Lower leg skin (tissue), 4 donors: ENCODE results near the gene ZSCAN12. TPM values are rescaled to one million over a fixed set of nuclear protein-coding genes. Genes with fewer than 3 reads are reported as not detected.

Experiments
- DNase-seq, 2 donors: peaks; one replicate each; pipeline ENCODE4 v3.0.0-alpha.2; 2019; ENCODE audit warnings: low spot score in 2 of 2
- H3K4me3 ChIP-seq: fragments of 200-600 bp; sonication (generic); 2 replicates; pipeline ENCODE4 v1.5.1; 2017; ENCODE audit warnings: mild to moderate bottlenecking, low read depth; ENCODE audit not compliant: poor library complexity, severe bottlenecking
- POLR2A ChIP-seq, 2 donors: fragments of 450-650 bp; IDR thresholded peaks; one replicate each; pipeline ENCODE4 v1.6.1; 2016 to 2017; ENCODE audit warnings: antibody characterized with exemption in 2 of 2, mild to moderate bottlenecking in 1 of 2, moderate library complexity in 1 of 2
- WGBS, 2 donors: methylation state at CpG; one replicate each; pipeline ENCODE4 v1.1.5; 2018; 5-methylcytosine and 5-hydroxymethylcytosine counted together
- intact Hi-C: fragments of 100-400 bp; cut with DNase I; formaldehyde crosslinking; loops from one replicate; pipeline ENCODE4 v1.15.0; 2023; ENCODE audit warnings: low total_unique reads
- total RNA-seq, 4 donors: library from RNA; depleted of rRNA; stranded (reverse); fragments of >200 nt; gene quantifications; one replicate each; pipeline ENCODE4 v1.1.0, GENCODE V29; 2016
- TF ChIP-seq, protein P1 (sequence below), 3 donors: fragments of 450-650 bp; IDR thresholded peaks; one replicate each; pipeline ENCODE4 v1.5.1; 2016; ENCODE audit warnings: antibody characterized with exemption in 3 of 3, mild to moderate bottlenecking in 3 of 3, moderate library complexity in 2 of 3

The ZSCAN12 gene
- total RNA-seq, 4 donors from 2014 or later = 2.7 to 5.5 (median 4.0) TPM

GRCh38 chr6:28349344-28349891, 50.1 kb downstream of the ZSCAN12 start:
- TF ChIP-seq, protein P1, sequence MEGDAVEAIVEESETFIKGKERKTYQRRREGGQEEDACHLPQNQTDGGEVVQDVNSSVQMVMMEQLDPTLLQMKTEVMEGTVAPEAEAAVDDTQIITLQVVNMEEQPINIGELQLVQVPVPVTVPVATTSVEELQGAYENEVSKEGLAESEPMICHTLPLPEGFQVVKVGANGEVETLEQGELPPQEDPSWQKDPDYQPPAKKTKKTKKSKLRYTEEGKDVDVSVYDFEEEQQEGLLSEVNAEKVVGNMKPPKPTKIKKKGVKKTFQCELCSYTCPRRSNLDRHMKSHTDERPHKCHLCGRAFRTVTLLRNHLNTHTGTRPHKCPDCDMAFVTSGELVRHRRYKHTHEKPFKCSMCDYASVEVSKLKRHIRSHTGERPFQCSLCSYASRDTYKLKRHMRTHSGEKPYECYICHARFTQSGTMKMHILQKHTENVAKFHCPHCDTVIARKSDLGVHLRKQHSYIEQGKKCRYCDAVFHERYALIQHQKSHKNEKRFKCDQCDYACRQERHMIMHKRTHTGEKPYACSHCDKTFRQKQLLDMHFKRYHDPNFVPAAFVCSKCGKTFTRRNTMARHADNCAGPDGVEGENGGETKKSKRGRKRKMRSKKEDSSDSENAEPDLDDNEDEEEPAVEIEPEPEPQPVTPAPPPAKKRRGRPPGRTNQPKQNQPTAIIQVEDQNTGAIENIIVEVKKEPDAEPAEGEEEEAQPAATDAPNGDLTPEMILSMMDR (IDR thresholded peaks at IDR 0.05) = no peak
- TF ChIP-seq POLR2A (IDR thresholded peaks at IDR 0.05) = no peak
- intact Hi-C loops = no loop called here
- 0 to 1% methylated on average over 9 of the region's 9 CpGs for WGBS, 2 donors
- DNase-seq = no peak
- peak overlapping the region; percentile 78 for H3K4me3 ChIP-seq

DNA sequence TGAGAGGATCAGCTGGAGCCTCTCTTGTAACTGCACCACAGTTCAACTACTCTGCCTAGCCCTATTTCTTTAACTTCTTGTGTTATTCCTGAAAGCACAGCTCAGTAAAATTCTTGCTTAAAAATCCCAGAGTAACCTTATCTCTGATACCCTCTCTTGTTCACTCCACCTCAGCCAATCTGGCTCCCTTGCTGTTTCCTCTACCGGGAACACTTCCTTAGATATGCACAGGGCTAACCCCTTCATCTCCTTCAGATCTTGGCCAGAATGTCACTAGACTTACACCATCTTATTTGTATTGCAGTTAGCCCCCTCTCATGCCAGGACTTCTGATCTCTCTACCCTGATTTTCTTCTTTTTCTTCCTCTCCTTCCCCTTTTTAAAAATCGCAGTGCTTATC, 52.4 kb downstream of the ZSCAN12 start:
- DNase-seq = no peak
- no peak overlapping the region for H3K4me3 ChIP-seq
- WGBS, 2 donors = 30 to 33% methylated on average over 2 of the region's 2 CpGs
- intact Hi-C loops = no loop called here
- no peak for TF ChIP-seq POLR2A (IDR thresholded peaks at IDR 0.05)

- DNase-seq = no peak
- intact Hi-C loops = no loop called here
- 75 to 95% methylated on average over 1 of the region's 1 CpG for WGBS, 2 donors
- no peak overlapping the region for H3K4me3 ChIP-seq
- TF ChIP-seq, protein P1 (IDR thresholded peaks at IDR 0.05) = no peak
- TF ChIP-seq POLR2A (IDR thresholded peaks at IDR 0.05) = no peak
Observed at GRCh38 chr6:28345201-28345600, 54.3 kb downstream of the ZSCAN12 start.

- no peak for DNase-seq
- TF ChIP-seq, protein P1 (IDR thresholded peaks at IDR 0.05) = no peak
- no peak for TF ChIP-seq POLR2A (IDR thresholded peaks at IDR 0.05)
- H3K4me3 ChIP-seq = no peak overlapping the region
- intact Hi-C loops = no loop called here
- WGBS, 2 donors = 64 to 65% methylated on average over 1 of the region's 1 CpG
Observed at GRCh38 chr6:28343898-28344677, 55.5 kb downstream of the ZSCAN12 start.

DNA sequence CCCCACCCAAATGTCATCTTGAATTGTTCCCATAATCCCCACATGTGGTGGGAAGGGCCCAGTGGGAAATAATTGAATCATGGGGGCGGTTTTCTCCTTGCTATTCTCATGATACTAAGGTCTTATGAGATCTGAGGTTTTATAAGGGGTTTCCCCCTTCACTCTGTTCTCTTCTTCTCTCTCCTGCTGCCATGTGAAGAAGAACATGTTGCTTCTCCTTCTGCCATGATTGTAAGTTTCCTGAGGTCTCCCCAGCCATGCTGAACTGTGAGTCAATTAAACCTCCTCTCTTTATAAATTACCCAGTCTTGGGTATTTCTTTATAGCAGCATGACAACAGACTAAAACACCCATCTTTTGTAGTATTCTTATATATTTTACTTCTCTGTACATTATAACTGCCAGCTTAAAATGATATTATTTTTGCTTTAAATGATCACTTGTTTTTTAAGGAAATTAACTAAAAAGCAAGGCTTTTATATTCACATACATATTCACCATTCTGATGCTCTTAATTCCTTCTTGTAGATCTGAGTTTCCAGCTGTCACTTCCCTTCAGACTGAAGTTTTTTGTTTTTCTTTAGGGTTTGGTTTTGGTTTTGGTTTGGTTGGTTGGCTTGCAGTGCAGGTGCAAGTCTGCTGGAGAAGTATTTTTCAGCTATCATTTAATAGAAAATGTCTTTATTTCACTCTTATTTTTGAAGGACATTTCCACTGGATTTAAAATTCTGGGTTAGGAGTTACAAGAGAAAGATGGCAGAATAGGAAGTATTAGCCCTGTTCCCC, 59.0 kb downstream of the ZSCAN12 start:
- WGBS, 2 donors = 81 to 88% methylated on average over 1 of the region's 1 CpG
- intact Hi-C loops = no loop called here
- no peak for TF ChIP-seq POLR2A (IDR thresholded peaks at IDR 0.05)

DNA sequence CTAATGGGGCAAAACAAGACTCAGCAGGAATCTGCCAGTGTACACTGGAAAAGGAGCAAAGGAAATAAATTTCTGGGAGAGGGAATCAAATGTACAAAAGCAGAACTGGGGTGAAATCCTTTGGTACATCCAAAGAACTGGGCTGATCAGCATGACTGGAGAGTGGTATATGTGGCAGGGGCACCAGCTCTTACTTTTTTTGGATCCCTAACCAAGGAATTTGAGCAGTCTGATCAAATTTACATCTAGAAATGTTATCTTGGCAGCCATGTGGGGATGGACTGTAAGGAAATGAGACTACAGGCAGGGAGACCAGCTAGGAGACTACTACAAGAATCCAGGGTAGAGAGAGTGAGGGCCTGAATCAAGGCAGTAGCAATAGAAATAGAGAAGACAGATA, 62.4 kb downstream of the ZSCAN12 start:
- no peak overlapping the region for H3K4me3 ChIP-seq
- no peak for DNase-seq
- intact Hi-C loops = no loop called here
- TF ChIP-seq, protein P1 (IDR thresholded peaks at IDR 0.05) = no peak
- no peak for TF ChIP-seq POLR2A (IDR thresholded peaks at IDR 0.05)

More for the DNA sequence above, 59.0 kb downstream of the ZSCAN12 start:
- no peak overlapping the region for H3K4me3 ChIP-seq
- no peak for DNase-seq
